Pancreas (tissue), 10 donors: ENCODE data around the gene PVALEF. TPM values are rescaled to one million over a fixed set of nuclear protein-coding genes. Genes with fewer than 3 reads are reported as not detected.

ENCODE experiments used
- ATAC-seq, 4 donors: fragments of 200-7000 bp; cut with Tn5 transposase; one replicate each; pipeline versions ENCODE4 v1.8.0 to v1.9.1; 2020; ENCODE audit warnings: mild to moderate bottlenecking in 4 of 4, moderate library complexity in 4 of 4
- DNase-seq, 6 donors: peaks; one replicate each; pipeline ENCODE4 v3.0.0-alpha.2; 2020
- FAIRE-seq: peaks from 2 replicates; lab custom pipeline; 2012; peaks lifted over from hg19 to GRCh38; lab: Jason Lieb, UNC
- H3K27ac ChIP-seq, 4 donors: fragments of 200-600 bp; sonication (generic); 1 replicate in 3 of 4; 2 replicates in 1 of 4; pipeline versions ENCODE4 v1.5.0 to v1.8.0; 2020
- H3K27me3 ChIP-seq, 4 donors: fragments of 200-600 bp; one replicate each; pipeline ENCODE4 v1.8.0; 2021
- H3K36me3 ChIP-seq, 3 donors: fragments of 200-600 bp; sonication (generic) in 1 of 3; one replicate each; pipeline versions ENCODE4 v1.5.0 to v1.8.0; 2020 to 2021
- H3K4me1 ChIP-seq, 3 donors: fragments of 200-600 bp; one replicate each; pipeline ENCODE4 v1.8.0; 2021
- H3K4me3 ChIP-seq, 4 donors: fragments of 200-600 bp; sonication (generic) in 2 of 4; one replicate each; pipeline versions ENCODE4 v1.5.0 to v1.8.0; 2020 to 2021
- H3K9me3 ChIP-seq, 4 donors: fragments of 200-600 bp; one replicate each; pipeline ENCODE4 v1.8.0; 2021
- CTCF ChIP-seq, 4 donors: fragments of 200-600 bp; sonication (generic) in 3 of 4; IDR thresholded peaks; one replicate each; pipeline versions ENCODE4 v1.5.0 to v1.8.0; 2021; ENCODE audit warnings: antibody characterized with exemption in 4 of 4
- WGBS, 2 donors: extraction: QIAGEN DNeasy Blood & Tissue Kit; methylation state at CpG; one replicate each; pipeline ENCODE4 v1.1.7; 2013; 5-methylcytosine and 5-hydroxymethylcytosine counted together
- intact Hi-C, 3 donors: fragments of 100-400 bp; cut with DNase I; formaldehyde crosslinking; loops; one replicate each; pipeline versions ENCODE4 v1.11.1 to v1.14.2; 2022
- polyA plus RNA-seq, 2 donors: library from polyadenylated mRNA; stranded (reverse); fragments of 200-250 nt; gene quantifications; one replicate each; pipeline ENCODE4 v1.2.3, GENCODE V29; 2013
- total RNA-seq, 6 donors: library from RNA; stranded (reverse); fragmentation: NEBNext Ultra II Directional in 4 of 6; extraction: Animal tissue kit (Norgen Biotek cat#: 25700) in 4 of 6; gene quantifications; one replicate each; pipeline versions ENCODE4 v1.2.1 to v1.2.4, GENCODE V29; 2021 to 2023
- donor health status: healthy with polysubstance abuse.
- donor health status: DM: no; HTN: no; CAD: no; lungs with moderate emphysema.
- donor health status: DM: no; HTN: no; CAD: no.
- donor health status: control.
- donor health status: control.
- donor health status: Bipolar disorder and iron deficiency.
- donor health status: DM: yes; HTN: yes; CAD: no.
- donor health status: DM: no; HTN: no; CAD: no.
- donor health status: DM: no; HTN: no; CAD: no.
- donor health status: DM: yes; HTN: yes; CAD: no.

Gene PVALEF
- total and polyA plus RNA-seq, 8 donors = 0.11 to 0.51 (median 0.17) TPM; not detected in 2

- no peak overlapping the region for H3K4me3 ChIP-seq
- ATAC-seq (no peak), DNase-seq (peak in 1 of 6 donors; percentile 57), FAIRE-seq (no peak)
- TF ChIP-seq CTCF (IDR thresholded peaks at IDR 0.05) = no peak
- H3K27ac ChIP-seq = no peak overlapping the region
- no peaks in the 10 kb centered on the region for H3K4me1 ChIP-seq
- H3K9me3 ChIP-seq = no peaks in the 10 kb centered on the region
- H3K27me3 ChIP-seq = no peaks in the 10 kb centered on the region
- intact Hi-C loops = no loop called here
- WGBS, 2 donors = 93 to 94% methylated on average over 9 of the region's 9 CpGs
- H3K36me3 ChIP-seq = no peaks in the 10 kb centered on the region
Measured at GRCh38 chr17:81212365-81212764, 47.1 kb downstream of the PVALEF start.

GRCh38 chr17:81213978-81214377, 48.7 kb downstream of the PVALEF start:
- FAIRE-seq (no peak), DNase-seq (no peak), ATAC-seq (no peak)
- Histone ChIP-seq H3K36me3 (no peaks in the 10 kb centered on the region), H3K4me3 (no peak overlapping the region), H3K9me3 (no peaks in the 10 kb centered on the region), H3K4me1 (no peaks in the 10 kb centered on the region), H3K27me3 (no peaks in the 10 kb centered on the region), H3K27ac (no peak overlapping the region)
- WGBS, 2 donors = 95% methylated on average over 8 of the region's 8 CpGs
- intact Hi-C loops = no loop called here
- no peak for TF ChIP-seq CTCF (IDR thresholded peaks at IDR 0.05)

GRCh38 chr17:81217491-81217890, 52.2 kb downstream of the PVALEF start:
- H3K27me3 ChIP-seq = no peaks in the 10 kb centered on the region
- 89 to 90% methylated on average over 18 of the region's 18 CpGs for WGBS, 2 donors
- H3K9me3 ChIP-seq = no peaks in the 10 kb centered on the region
- H3K27ac ChIP-seq = no peak overlapping the region
- DNase-seq = peak in 1 of 6 donors; percentile 43
- intact Hi-C loops = no loop called here
- no peak for FAIRE-seq
- ATAC-seq = no peak
- TF ChIP-seq CTCF (IDR thresholded peaks at IDR 0.05) = no peak
- peaks cover 0 to 7% (median 7%) of the 10 kb centered on the region in 3 donors for H3K4me1 ChIP-seq
- no peak overlapping the region for H3K4me3 ChIP-seq
- H3K36me3 ChIP-seq = no peaks in the 10 kb centered on the region

GRCh38 chr17:81218459-81218858, 53.2 kb downstream of the PVALEF start:
- Histone ChIP-seq H3K27me3 (no peaks in the 10 kb centered on the region), H3K4me1 (peaks cover 0 to 8% (median 7%) of the 10 kb centered on the region in 3 donors), H3K9me3 (no peaks in the 10 kb centered on the region), H3K4me3 (no peak overlapping the region), H3K27ac (no peak overlapping the region), H3K36me3 (no peaks in the 10 kb centered on the region)
- DNase-seq (peak in 1 of 6 donors; percentile 63), FAIRE-seq (no peak), ATAC-seq (no peak)
- intact Hi-C loops = no loop called here
- 92 to 93% methylated on average over 13 of the region's 13 CpGs for WGBS, 2 donors
- TF ChIP-seq CTCF (IDR thresholded peaks at IDR 0.05) = no peak

- H3K27ac ChIP-seq = no peak overlapping the region
- TF ChIP-seq CTCF (IDR thresholded peaks at IDR 0.05) = no peak
- peaks cover 0 to 11% (median 7%) of the 10 kb centered on the region in 3 donors for H3K4me1 ChIP-seq
- no peak for ATAC-seq
- no peak overlapping the region for H3K4me3 ChIP-seq
- no peaks in the 10 kb centered on the region for H3K9me3 ChIP-seq
- 91 to 94% methylated on average over 11 of the region's 11 CpGs for WGBS, 2 donors
- no peaks in the 10 kb centered on the region for H3K27me3 ChIP-seq
- no peaks in the 10 kb centered on the region for H3K36me3 ChIP-seq
- FAIRE-seq = no peak
- DNase-seq = peak in 1 of 6 donors; percentile 58
- intact Hi-C loops = no loop called here
Measured at GRCh38 chr17:81218991-81219390, 53.7 kb downstream of the PVALEF start.
